SK-N-SH treated with all-trans-retinoic acid at 6 μM for 48 hours (cell line): ENCODE measurements around the gene SNRPA1.

ENCODE experiments used
- CREB5 ChIP-seq: fragments of 250-450 bp; sonication (Bioruptor Pico); IDR thresholded peaks from 2 replicates; pipeline ENCODE4 v1.5.1; 2020; ENCODE audit warnings: low read depth, mild to moderate bottlenecking, moderate library complexity
- CSDC2 ChIP-seq: fragments of 250-450 bp; sonication (Bioruptor Pico); IDR thresholded peaks from 2 replicates; pipeline ENCODE4 v1.5.0; 2020; ENCODE audit warnings: mild to moderate bottlenecking, moderate library complexity
- ESRRG ChIP-seq: fragments of 250-450 bp; sonication (Bioruptor Pico); IDR thresholded peaks from 2 replicates; pipeline ENCODE4 v1.6.1; 2021; ENCODE audit warnings: mild to moderate bottlenecking
- OSR1 ChIP-seq: fragments of 250-450 bp; sonication (Bioruptor Pico); IDR thresholded peaks from 2 replicates; pipeline ENCODE4 v1.8.0; 2022; ENCODE audit warnings: moderate library complexity, mild to moderate bottlenecking, inconsistent platforms
- PATZ1 ChIP-seq: fragments of 250-450 bp; sonication (Bioruptor Pico); IDR thresholded peaks from 2 replicates; pipeline ENCODE4 v1.8.0; 2020; ENCODE audit warnings: mild to moderate bottlenecking, moderate library complexity, borderline replicate concordance
- PPARA ChIP-seq: fragments of 250-450 bp; sonication (Bioruptor Pico); IDR thresholded peaks from 2 replicates; pipeline ENCODE4 v1.5.0; 2020; ENCODE audit warnings: mild to moderate bottlenecking, borderline replicate concordance
- TOX ChIP-seq: fragments of 250-450 bp; sonication (Bioruptor Pico); IDR thresholded peaks from 2 replicates; pipeline ENCODE4 v1.8.0; 2021; ENCODE audit warnings: mild to moderate bottlenecking, moderate library complexity, borderline replicate concordance
- ZFP3 ChIP-seq: fragments of 250-450 bp; sonication (Bioruptor Pico); IDR thresholded peaks from 2 replicates; pipeline ENCODE4 v1.5.0; 2020; ENCODE audit warnings: mild to moderate bottlenecking, moderate library complexity
- ZFP30 ChIP-seq: fragments of 450-650 bp; formaldehyde crosslinking; IDR thresholded peaks from 2 replicates; pipeline ENCODE4 v1.5.0; 2022; ENCODE audit warnings: mild to moderate bottlenecking, moderate library complexity
- ZNF565 ChIP-seq: fragments of 450-650 bp; formaldehyde crosslinking; conservative IDR thresholded peaks from 2 replicates; pipeline ENCODE4 v1.5.0; 2020; ENCODE audit warnings: low read depth, mild to moderate bottlenecking, moderate library complexity
- ZNF8 ChIP-seq: fragments of 450-650 bp; formaldehyde crosslinking; IDR thresholded peaks from 2 replicates; pipeline ENCODE4 v1.5.0; 2020; ENCODE audit warnings: mild to moderate bottlenecking, moderate library complexity
- TF ChIP-seq, protein P1 (sequence below): fragments of 250-450 bp; sonication (Bioruptor Pico); IDR thresholded peaks from 2 replicates; pipeline ENCODE4 v1.5.1; 2021; ENCODE audit warnings: mild to moderate bottlenecking, moderate library complexity

- TF ChIP-seq ZNF8 (CRISPR knock-in tag) (no peak), ZFP3 (CRISPR knock-in tag) (no peak), TOX (CRISPR knock-in tag) (no peak), ESRRG (no peak), PPARA (CRISPR knock-in tag) (no peak), CREB5 (CRISPR knock-in tag) (no peak), CSDC2 (no peak), ZNF565 (CRISPR knock-in tag) (no peak), PATZ1 (CRISPR knock-in tag) (no peak), OSR1 (CRISPR knock-in tag) (no peak), ZFP30 (no peak)
- TF ChIP-seq, protein P1, sequence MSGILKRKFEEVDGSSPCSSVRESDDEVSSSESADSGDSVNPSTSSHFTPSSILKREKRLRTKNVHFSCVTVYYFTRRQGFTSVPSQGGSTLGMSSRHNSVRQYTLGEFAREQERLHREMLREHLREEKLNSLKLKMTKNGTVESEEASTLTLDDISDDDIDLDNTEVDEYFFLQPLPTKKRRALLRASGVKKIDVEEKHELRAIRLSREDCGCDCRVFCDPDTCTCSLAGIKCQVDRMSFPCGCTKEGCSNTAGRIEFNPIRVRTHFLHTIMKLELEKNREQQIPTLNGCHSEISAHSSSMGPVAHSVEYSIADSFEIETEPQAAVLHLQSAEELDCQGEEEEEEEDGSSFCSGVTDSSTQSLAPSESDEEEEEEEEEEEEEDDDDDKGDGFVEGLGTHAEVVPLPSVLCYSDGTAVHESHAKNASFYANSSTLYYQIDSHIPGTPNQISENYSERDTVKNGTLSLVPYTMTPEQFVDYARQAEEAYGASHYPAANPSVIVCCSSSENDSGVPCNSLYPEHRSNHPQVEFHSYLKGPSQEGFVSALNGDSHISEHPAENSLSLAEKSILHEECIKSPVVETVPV, result no peak
These were observed 33.0 kb upstream of the SNRPA1 start for GRCh38 chr15:101328001-101328400.
